ENCODE data around the gene NMNAT3. TPM values are rescaled to one million over a fixed set of nuclear protein-coding genes. Genes with fewer than 3 reads are reported as not detected.

The NMNAT3 gene
- total and polyA plus RNA-seq, 2 donors from 2014 or later, result 6.4 to 13.8 TPM

DNA sequence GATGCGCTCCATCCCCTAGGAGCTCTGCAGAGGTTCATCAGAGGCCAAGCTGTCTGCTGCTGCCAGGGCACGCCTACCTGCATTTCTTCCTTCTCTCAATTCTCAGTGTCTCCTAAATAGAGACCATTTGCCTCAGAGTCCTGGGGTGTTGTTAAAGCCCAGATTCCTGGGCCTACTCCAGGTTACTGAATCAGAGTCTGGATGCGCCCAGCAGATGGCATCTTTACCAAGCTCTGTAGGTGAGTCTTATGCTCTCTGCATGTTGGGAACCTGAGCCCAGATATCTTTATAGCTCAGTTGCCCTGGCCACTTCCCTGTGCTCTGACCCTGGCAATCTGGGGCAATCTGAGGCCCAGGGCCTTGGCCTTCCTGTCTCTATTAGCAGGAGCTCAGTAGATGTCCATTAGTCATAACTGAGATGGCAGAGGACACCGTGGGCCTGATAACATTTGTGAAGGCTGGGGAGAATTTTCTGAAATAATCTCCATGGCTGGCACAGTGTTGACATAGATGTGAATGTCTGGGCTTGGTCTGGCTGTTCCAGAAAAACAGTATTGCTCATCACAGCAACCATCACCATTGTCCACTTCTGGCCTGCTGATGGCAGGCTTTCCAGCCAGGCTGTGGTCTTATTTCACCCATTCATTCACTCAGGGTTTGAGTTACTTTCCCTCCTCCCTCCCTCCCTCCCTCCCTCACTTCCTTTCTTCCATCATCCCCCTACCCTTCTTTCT lies 125.0 kb downstream of the NMNAT3 start:
- Histone ChIP-seq H3K9ac (ENCODE audit: low read length in 3 of 3) (no peak overlapping the region), H3K4me3 (ENCODE audit: low read length in 3 of 3) (no peak overlapping the region), H3K9me3 (ENCODE audit: control insufficient read depth in 2 of 3, insufficient read depth in 1 of 3, low read length in 3 of 3) (no peaks in the 10 kb centered on the region), H3K36me3 (ENCODE audit: control insufficient read depth in 2 of 3, insufficient read depth in 3 of 3, low read length in 3 of 3) (no peaks in the 10 kb centered on the region), H3K27ac (ENCODE audit: low read depth in 2 of 2, low read length in 2 of 2) (no peak overlapping the region), H3K27me3 (ENCODE audit: control insufficient read depth, insufficient read depth, low read length) (no peaks in the 10 kb centered on the region), H3K4me1 (ENCODE audit: control insufficient read depth in 2 of 3, insufficient read depth in 2 of 3, low read depth in 1 of 3, low read length in 3 of 3) (no peaks in the 10 kb centered on the region)
- DNase-seq, result no peak
- FAIRE-seq, result no peak
- TF ChIP-seq, protein P1, sequence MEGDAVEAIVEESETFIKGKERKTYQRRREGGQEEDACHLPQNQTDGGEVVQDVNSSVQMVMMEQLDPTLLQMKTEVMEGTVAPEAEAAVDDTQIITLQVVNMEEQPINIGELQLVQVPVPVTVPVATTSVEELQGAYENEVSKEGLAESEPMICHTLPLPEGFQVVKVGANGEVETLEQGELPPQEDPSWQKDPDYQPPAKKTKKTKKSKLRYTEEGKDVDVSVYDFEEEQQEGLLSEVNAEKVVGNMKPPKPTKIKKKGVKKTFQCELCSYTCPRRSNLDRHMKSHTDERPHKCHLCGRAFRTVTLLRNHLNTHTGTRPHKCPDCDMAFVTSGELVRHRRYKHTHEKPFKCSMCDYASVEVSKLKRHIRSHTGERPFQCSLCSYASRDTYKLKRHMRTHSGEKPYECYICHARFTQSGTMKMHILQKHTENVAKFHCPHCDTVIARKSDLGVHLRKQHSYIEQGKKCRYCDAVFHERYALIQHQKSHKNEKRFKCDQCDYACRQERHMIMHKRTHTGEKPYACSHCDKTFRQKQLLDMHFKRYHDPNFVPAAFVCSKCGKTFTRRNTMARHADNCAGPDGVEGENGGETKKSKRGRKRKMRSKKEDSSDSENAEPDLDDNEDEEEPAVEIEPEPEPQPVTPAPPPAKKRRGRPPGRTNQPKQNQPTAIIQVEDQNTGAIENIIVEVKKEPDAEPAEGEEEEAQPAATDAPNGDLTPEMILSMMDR (IDR thresholded peaks at IDR 0.05; ENCODE audit: borderline replicate concordance, extremely low read depth, insufficient read depth), result no peak
- intact Hi-C loops (cut with DNase I), result loop anchor here (10.0 kb wide), 1 partner anchor 118 kb away; no protein-coding TSS in a partner anchor

DNA sequence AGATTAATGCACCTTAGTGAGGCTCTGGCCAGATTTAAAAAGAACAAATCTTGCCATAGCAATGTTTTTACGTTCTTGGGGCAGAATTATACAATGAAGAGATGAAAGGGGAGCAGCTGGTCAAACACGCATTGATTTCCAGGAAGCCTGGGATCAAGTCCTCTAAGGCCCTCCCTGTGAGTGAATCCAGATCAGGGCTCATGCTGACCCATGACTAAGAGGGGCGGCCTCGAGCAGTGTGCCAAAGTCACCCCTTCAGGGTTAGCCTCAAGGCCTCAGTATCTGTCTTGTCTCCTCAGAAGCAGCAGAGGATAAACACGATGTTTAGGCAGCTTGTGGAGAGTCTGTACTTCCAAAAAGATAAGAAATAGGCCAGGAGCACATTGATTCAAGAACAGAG lies 129.0 kb downstream of the NMNAT3 start:
- TF ChIP-seq, protein P1 (IDR thresholded peaks at IDR 0.05; ENCODE audit: borderline replicate concordance, extremely low read depth, insufficient read depth), result no peak
- Histone ChIP-seq H3K27me3 (ENCODE audit: control insufficient read depth, insufficient read depth, low read length) (no peaks in the 10 kb centered on the region), H3K4me1 (ENCODE audit: control insufficient read depth in 2 of 3, insufficient read depth in 2 of 3, low read depth in 1 of 3, low read length in 3 of 3) (no peaks in the 10 kb centered on the region), H3K36me3 (ENCODE audit: control insufficient read depth in 2 of 3, insufficient read depth in 3 of 3, low read length in 3 of 3) (no peaks in the 10 kb centered on the region), H3K27ac (ENCODE audit: low read depth in 2 of 2, low read length in 2 of 2) (no peak overlapping the region), H3K4me3 (ENCODE audit: low read length in 3 of 3) (no peak overlapping the region), H3K9me3 (ENCODE audit: control insufficient read depth in 2 of 3, insufficient read depth in 1 of 3, low read length in 3 of 3) (no peaks in the 10 kb centered on the region), H3K9ac (ENCODE audit: low read length in 3 of 3) (no peak overlapping the region)
- DNase-seq (peak in 1 of 5 donors; percentile 74), FAIRE-seq (no peak)
- intact Hi-C loops (cut with DNase I), result no loop called here

DNA sequence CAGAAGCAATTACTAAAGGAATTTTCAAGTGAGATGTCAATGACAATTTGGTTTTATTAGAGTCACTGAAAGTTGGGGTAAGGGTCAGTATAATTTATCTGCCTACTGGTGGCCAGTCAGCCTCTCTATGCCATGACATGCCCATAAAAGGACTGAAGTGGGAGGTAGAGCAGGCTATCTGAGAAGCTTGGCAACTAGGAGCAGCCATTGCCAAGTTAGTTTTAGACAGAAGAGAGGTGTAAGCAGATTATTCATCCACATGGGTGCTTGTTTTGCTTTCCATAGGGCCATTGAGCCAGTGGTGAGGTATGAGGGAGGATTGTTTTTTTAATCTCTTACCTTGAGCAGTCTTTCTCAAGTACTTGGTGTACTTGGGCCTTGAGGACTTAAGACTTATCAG lies 130.1 kb downstream of the NMNAT3 start:
- H3K9me3 ChIP-seq (ENCODE audit: control insufficient read depth in 2 of 3, insufficient read depth in 1 of 3, low read length in 3 of 3), result no peaks in the 10 kb centered on the region
- intact Hi-C loops (cut with DNase I), result no loop called here
- no peak overlapping the region for H3K9ac ChIP-seq (ENCODE audit: low read length in 3 of 3)
- H3K36me3 ChIP-seq (ENCODE audit: control insufficient read depth in 2 of 3, insufficient read depth in 3 of 3, low read length in 3 of 3), result no peaks in the 10 kb centered on the region
- H3K4me1 ChIP-seq (ENCODE audit: control insufficient read depth in 2 of 3, insufficient read depth in 2 of 3, low read depth in 1 of 3, low read length in 3 of 3), result no peaks in the 10 kb centered on the region
- no peaks in the 10 kb centered on the region for H3K27me3 ChIP-seq (ENCODE audit: control insufficient read depth, insufficient read depth, low read length)
- TF ChIP-seq, protein P1 (IDR thresholded peaks at IDR 0.05; ENCODE audit: borderline replicate concordance, extremely low read depth, insufficient read depth), result no peak
- H3K27ac ChIP-seq (ENCODE audit: low read depth in 2 of 2, low read length in 2 of 2), result no peak overlapping the region
- FAIRE-seq (no peak), DNase-seq (peak in 2 of 5 donors; percentile 40 to 50)
- no peak overlapping the region for H3K4me3 ChIP-seq (ENCODE audit: low read length in 3 of 3)

All from kidney (tissue), 14 donors.